T47D (cell line): ENCODE measurements around the gene USP13.

Experiments
- DNase-seq, 2 experiments: peaks; one replicate each; pipeline versions ENCODE4 v3.0.0 to v3.0.0-alpha.2; 2011 to 2012; ENCODE audit warnings: low read depth in 1 of 2, low spot score in 1 of 2
- JUND ChIP-seq: IDR thresholded peaks from 2 replicates; pipeline ENCODE4 v1.6.1; 2012; ENCODE audit warnings: low read depth
- in situ Hi-C: cut with HindIII; loops from 2 replicates; pipeline ENCODE4 v1.10.0; 2016; ENCODE audit warnings: low sequenced_read_pairs, low pct_unique_long_range_greater_than_20kb

Gene USP13

DNA sequence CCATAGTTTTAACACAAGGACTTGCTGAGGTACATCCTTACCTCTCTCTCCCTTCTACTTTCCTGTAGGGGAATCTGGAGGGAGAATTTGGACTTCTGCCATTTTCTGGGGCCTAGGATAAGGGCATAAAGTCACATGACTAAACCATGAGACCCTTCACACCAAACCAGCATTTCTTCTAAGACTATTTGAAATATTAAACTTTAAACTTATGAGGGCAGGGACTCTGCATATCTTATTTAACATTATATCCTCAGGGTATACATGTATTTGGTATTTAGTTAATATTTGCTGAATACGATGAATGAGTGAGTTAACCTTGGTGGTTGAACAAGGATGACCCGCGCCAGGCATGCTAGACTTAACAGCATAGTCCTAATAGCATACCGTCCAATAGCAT is 63.4 kb downstream of the USP13 start:
- TF ChIP-seq JUND: no peak
- in situ Hi-C loops: no loop called here
- no peak for DNase-seq

GRCh38 chr3:179716811-179717210 is 64.0 kb downstream of the USP13 start:
- TF ChIP-seq JUND: no peak
- no peak for DNase-seq
- in situ Hi-C loops: no loop called here

GRCh38 chr3:179717219-179717618 is 64.4 kb downstream of the USP13 start:
- no peak for TF ChIP-seq JUND
- in situ Hi-C loops: no loop called here
- no peak for DNase-seq

GRCh38 chr3:179719048-179719734 is 66.4 kb downstream of the USP13 start:
- in situ Hi-C loops: no loop called here
- no peak for TF ChIP-seq JUND
- no peak for DNase-seq

- in situ Hi-C loops: no loop called here
- DNase-seq: no peak
- TF ChIP-seq JUND: no peak
Measured at GRCh38 chr3:179720196-179720595, 67.4 kb downstream of the USP13 start.

DNA sequence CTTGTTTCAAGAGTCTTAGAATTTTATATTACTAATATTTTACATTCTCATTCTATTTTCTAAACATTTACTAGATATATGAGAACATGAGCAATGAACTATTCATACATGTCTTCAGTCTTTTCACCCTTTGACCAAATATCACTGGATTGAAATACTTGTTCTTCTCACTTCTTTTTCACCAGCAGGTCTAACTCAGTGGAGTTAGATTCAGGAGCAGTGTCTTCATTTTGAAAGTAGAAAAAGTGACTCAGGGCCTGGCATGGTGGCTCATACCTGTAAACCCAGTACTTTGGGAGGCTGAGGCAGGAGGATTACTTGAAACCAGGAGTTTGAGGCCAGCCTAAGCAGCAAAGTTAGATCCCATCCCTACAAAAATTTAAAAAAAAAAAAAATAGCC is 70.8 kb downstream of the USP13 start:
- no peak for TF ChIP-seq JUND
- no peak for DNase-seq
- in situ Hi-C loops: no loop called here

DNA sequence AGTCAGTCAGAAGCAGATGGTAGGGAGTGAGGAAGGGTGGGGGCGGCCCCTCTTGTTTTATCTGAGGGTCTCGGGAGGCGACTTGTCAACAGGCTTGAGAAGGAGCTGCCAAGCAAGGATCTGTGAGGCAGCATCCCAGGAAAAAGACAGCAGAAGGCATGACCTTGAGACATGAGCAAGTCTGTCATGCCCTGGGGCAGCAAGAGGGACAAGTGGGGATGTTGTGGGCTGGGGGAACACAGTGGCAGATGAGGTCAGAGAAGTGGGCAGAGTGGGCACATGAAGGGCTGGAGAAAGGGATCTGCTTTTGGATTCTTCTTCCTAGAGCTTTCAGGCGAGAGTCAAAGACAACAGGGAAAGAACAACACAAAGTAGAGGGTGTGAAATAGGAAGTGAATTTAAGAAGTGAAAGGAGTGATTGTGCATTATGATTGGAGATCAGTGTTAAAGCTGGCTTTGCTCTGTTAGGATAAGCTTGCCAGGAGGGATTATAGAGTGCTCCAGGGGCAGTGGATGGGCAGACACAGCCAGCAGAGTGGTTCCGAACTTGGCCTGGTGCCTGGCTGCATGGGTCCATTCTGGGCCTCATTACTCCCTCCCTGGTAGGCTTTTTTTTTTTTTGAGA is 73.3 kb downstream of the USP13 start:
- no peak for DNase-seq
- in situ Hi-C loops: no loop called here
- no peak for TF ChIP-seq JUND

DNA sequence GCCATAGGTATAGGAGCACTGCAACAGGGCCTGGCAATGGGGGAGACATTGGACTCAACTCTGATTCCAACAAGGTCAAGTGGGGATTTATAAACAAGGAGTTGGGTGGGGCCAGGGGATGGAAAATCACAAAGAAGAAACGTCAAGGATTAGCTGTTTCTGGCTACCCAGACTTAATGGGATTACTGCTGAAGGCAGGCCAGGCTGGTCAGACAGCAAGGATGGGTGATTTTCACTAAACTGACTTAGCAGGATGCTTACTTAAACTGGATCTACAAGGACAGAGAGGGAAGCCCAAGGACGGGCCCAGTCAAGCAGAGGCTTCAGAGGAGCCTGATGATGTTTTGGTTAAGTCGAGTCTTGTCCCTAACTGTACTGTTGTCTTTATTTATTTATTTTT is 76.2 kb downstream of the USP13 start:
- no peak for DNase-seq
- TF ChIP-seq JUND: no peak
- in situ Hi-C loops: no loop called here

- in situ Hi-C loops: no loop called here
- DNase-seq: no peak
- TF ChIP-seq JUND: no peak
Measured at GRCh38 chr3:179729981-179730380, 77.1 kb downstream of the USP13 start.

- DNase-seq: no peak
- in situ Hi-C loops: no loop called here
- TF ChIP-seq JUND: no peak
Measured at GRCh38 chr3:179730506-179730905, 77.7 kb downstream of the USP13 start.

- in situ Hi-C loops: no loop called here
Measured at GRCh38 chr3:179731544-179731943, 78.7 kb downstream of the USP13 start.

DNA sequence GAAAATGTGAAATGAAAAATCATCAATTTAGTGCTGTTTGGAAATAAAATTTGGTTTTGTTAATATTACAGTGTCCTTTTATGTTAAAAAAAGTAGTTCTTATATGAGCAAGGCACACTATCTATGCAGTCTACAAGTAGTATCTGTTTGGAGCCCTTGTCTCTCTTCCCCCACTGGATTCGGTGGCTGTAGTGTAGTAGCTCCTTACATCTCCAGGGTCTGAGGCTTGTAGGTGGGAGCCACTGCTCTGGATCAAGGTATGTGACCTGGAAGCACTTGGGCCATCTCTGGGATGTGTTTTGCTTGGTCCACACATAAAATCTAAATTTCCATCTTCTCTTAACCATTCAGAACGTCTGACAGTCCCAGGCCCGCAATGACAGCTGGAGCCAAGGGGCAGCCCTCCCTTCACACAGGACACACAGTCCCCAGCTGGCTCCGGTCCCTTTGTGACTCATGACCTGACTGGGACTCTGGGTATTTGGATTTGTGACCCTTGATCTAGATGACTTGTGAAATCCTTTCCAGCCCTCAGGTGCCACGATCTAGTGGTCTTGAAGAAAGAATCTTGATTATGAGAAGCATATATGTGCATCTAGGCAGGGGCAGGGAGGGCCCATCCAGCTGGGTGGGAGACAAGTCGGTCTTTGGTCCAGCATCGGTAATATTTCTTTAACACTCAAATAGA is 80.0 kb downstream of the USP13 start:
- DNase-seq: no peak
- in situ Hi-C loops: no loop called here
- TF ChIP-seq JUND: no peak

More at GRCh38 chr3:179731544-179731943, 78.7 kb downstream of the USP13 start:
- no peak for TF ChIP-seq JUND
- no peak for DNase-seq

- in situ Hi-C loops: no loop called here
- no peak for DNase-seq
- TF ChIP-seq JUND: no peak
Measured at GRCh38 chr3:179733797-179734196, 81.0 kb downstream of the USP13 start.
